Umbilical cord (tissue), 2 donors: Measurements from ENCODE around the gene CACNA1H. TPM values are rescaled to one million over a fixed set of nuclear protein-coding genes. Genes with fewer than 3 reads are reported as not detected.
A peak's percentile ranks its signal among the peaks of the same experiment; 100 is the strongest.
"Not testable (repeated sequence)": the region's sequence is repeated elsewhere in the genome, so short reads cannot be mapped to it uniquely, and the experiment has no call there.

Experiments
- DNase-seq: peaks from one replicate; pipeline ENCODE4 v3.0.0-alpha.2; 2015; ENCODE audit warnings: low spot score
- total RNA-seq: library from RNA; depleted of rRNA; stranded (reverse); fragments of >200 nt; gene quantifications from one replicate; pipeline ENCODE4 v1.2.3, GENCODE V29; 2014; ENCODE audit warnings: low replicate concordance; ENCODE audit not compliant: insufficient read depth

The CACNA1H gene
- total RNA-seq, 1 donor from 2014 or later: 8.7 TPM

- DNase-seq: no peak
These were observed 21.0 kb downstream of the CACNA1H start for GRCh38 chr16:1173788-1174451.

- no peak for DNase-seq
These were observed 21.8 kb downstream of the CACNA1H start for GRCh38 chr16:1174477-1175357.

- no peak for DNase-seq
These were observed 22.8 kb downstream of the CACNA1H start for GRCh38 chr16:1175566-1176279.

GRCh38 chr16:1176280-1176897 lies 23.5 kb downstream of the CACNA1H start:
- DNase-seq: no peak

- DNase-seq: no peak
These were observed 24.1 kb downstream of the CACNA1H start for GRCh38 chr16:1177053-1177452.

- no peak for DNase-seq
These were observed 24.8 kb downstream of the CACNA1H start for GRCh38 chr16:1177750-1178149.

- DNase-seq: no peak
These were observed 25.5 kb downstream of the CACNA1H start for GRCh38 chr16:1178295-1178910.

- no peak for DNase-seq
These were observed 27.9 kb downstream of the CACNA1H start for GRCh38 chr16:1180549-1181403.

GRCh38 chr16:1181404-1182315 lies 28.8 kb downstream of the CACNA1H start:
- DNase-seq: no peak

- peak; percentile 81 for DNase-seq
These were observed 29.4 kb downstream of the CACNA1H start for GRCh38 chr16:1182316-1182671.

GRCh38 chr16:1182950-1183907 lies 30.3 kb downstream of the CACNA1H start:
- peak; percentile 86 for DNase-seq

GRCh38 chr16:1184156-1184868 lies 31.4 kb downstream of the CACNA1H start:
- no peak for DNase-seq

- DNase-seq: no peak
These were observed 32.1 kb downstream of the CACNA1H start for GRCh38 chr16:1184980-1185379.

- DNase-seq: not testable (repeated sequence)
These were observed 32.7 kb downstream of the CACNA1H start for GRCh38 chr16:1185460-1186207.

- DNase-seq: peak; percentile 41
These were observed 35.7 kb downstream of the CACNA1H start for GRCh38 chr16:1188432-1189189.

- no peak for DNase-seq
These were observed 36.5 kb downstream of the CACNA1H start for GRCh38 chr16:1189455-1189854.
